PC-3 (cell line): ENCODE measurements around the gene SLC25A21. TPM values are rescaled to one million over a fixed set of nuclear protein-coding genes. Genes with fewer than 3 reads are reported as not detected.

Source experiments
- ATAC-seq: fragments of 200-7000 bp; cut with Tn5 transposase; 2 replicates; pipeline ENCODE4 v1.9.1; 2020; ENCODE audit warnings: mild to moderate bottlenecking, moderate library complexity
- BruUV-seq: library from RNA; stranded (reverse); fragments of 400-500 nt; replicated peaks from 2 replicates; lab custom pipeline; 2021; lab: Mats Ljungman, UMichigan
- CTCF ChIA-PET: fragments of 300-600 bp; sonication (Branson Sonifier 250); formaldehyde crosslinking; loops from one replicate; lab custom pipeline; 2022; ENCODE audit warnings: antibody characterized with exemption; lab: Charles Lee
- POLR2A ChIA-PET: fragments of 300-600 bp; sonication (Branson Sonifier 250); formaldehyde crosslinking; loops from one replicate; lab custom pipeline; 2022; ENCODE audit warnings: antibody characterized with exemption; ENCODE audit not compliant: unreplicated experiment; lab: Charles Lee
- DNase-seq: peaks from one replicate; pipeline ENCODE4 v3.0.0-alpha.2; 2015
- H2AFZ ChIP-seq: fragments of 300-600 bp; sonication (generic); 2 replicates; pipeline ENCODE4 v1.6.0; 2016; ENCODE audit warnings: antibody characterized with exemption, low read length
- H3F3A ChIP-seq: fragments of 300-600 bp; sonication (generic); one replicate; pipeline ENCODE4 v1.6.0; 2017; ENCODE audit warnings: antibody characterized with exemption, low read length, control low read depth, mild to moderate bottlenecking; ENCODE audit not compliant: unreplicated experiment
- H3K27ac ChIP-seq: fragments of 300-600 bp; sonication (generic); 2 replicates; pipeline ENCODE4 v1.5.1; 2016; ENCODE audit warnings: mild to moderate bottlenecking, low read length
- H3K27me3 ChIP-seq: fragments of 300-600 bp; sonication (generic); 2 replicates; pipeline ENCODE4 v1.6.1; 2016; ENCODE audit warnings: low read length, mixed read lengths
- H3K36me3 ChIP-seq: fragments of 300-600 bp; sonication (generic); 2 replicates; pipeline ENCODE4 v1.6.1; 2016; ENCODE audit warnings: low read depth, mixed run types, low read length, mixed read lengths
- H3K4me1 ChIP-seq: fragments of 300-600 bp; sonication (generic); 2 replicates; pipeline ENCODE4 v1.5.1; 2016; ENCODE audit warnings: low read length; ENCODE audit not compliant: insufficient read depth
- H3K4me2 ChIP-seq: fragments of 300-600 bp; sonication (generic); 2 replicates; pipeline ENCODE4 v1.6.0; 2016; ENCODE audit warnings: low read length
- H3K4me3 ChIP-seq: fragments of 300-600 bp; sonication (generic); 2 replicates; pipeline ENCODE4 v1.5.1; 2016; ENCODE audit warnings: mild to moderate bottlenecking, low read length, mixed read lengths
- H3K79me2 ChIP-seq: fragments of 300-600 bp; sonication (generic); 2 replicates; pipeline ENCODE4 v1.6.1; 2017; ENCODE audit warnings: low read length, mixed read lengths
- H3K9ac ChIP-seq: fragments of 300-600 bp; sonication (generic); 2 replicates; pipeline ENCODE4 v1.6.0; 2016; ENCODE audit warnings: mild to moderate bottlenecking, low read length
- H3K9me2 ChIP-seq: fragments of 300-600 bp; sonication (generic); replicated peaks from 2 replicates; pipeline ENCODE4 v1.6.1; 2016; ENCODE audit warnings: mixed run types, low read length, mixed read lengths
- H3K9me3 ChIP-seq: fragments of 300-600 bp; sonication (generic); 2 replicates; pipeline ENCODE4 v1.6.1; 2016; ENCODE audit warnings: low read length, mixed read lengths
- H4K20me1 ChIP-seq: fragments of 300-600 bp; sonication (generic); 2 replicates; pipeline ENCODE4 v1.6.1; 2016; ENCODE audit warnings: low read length, mixed read lengths
- EZH2 ChIP-seq: fragments of 300-600 bp; sonication (generic); IDR thresholded peaks from one replicate; pipeline ENCODE4 v1.6.1; 2017; ENCODE audit warnings: antibody characterized with exemption, mild to moderate bottlenecking, low read length; ENCODE audit not compliant: unreplicated experiment
- EZH2phosphoT487 ChIP-seq: fragments of 300-600 bp; sonication (generic); IDR thresholded peaks from 2 replicates; pipeline ENCODE4 v1.6.1; 2018; ENCODE audit warnings: mild to moderate bottlenecking, antibody characterized with exemption, low read length, borderline replicate concordance
- intact Hi-C: fragments of 100-400 bp; cut with micrococcal nuclease; formaldehyde crosslinking; loops from 2 replicates; pipeline ENCODE4 v1.9.0; 2023
- total RNA-seq: library from RNA; depleted of rRNA; stranded (reverse); fragments of >200 nt; gene quantifications from 2 replicates; pipeline ENCODE4 v1.2.3, GENCODE V29; 2014
- TF ChIP-seq, protein P1 (sequence below): fragments of 300-600 bp; sonication (generic); conservative IDR thresholded peaks from 2 replicates; pipeline ENCODE4 v1.5.1; 2017; ENCODE audit warnings: antibody characterized with exemption, low read depth, mild to moderate bottlenecking, low read length

SLC25A21 gene
- total RNA-seq, 1 experiment from 2014 or later, result 0.87 TPM

DNA sequence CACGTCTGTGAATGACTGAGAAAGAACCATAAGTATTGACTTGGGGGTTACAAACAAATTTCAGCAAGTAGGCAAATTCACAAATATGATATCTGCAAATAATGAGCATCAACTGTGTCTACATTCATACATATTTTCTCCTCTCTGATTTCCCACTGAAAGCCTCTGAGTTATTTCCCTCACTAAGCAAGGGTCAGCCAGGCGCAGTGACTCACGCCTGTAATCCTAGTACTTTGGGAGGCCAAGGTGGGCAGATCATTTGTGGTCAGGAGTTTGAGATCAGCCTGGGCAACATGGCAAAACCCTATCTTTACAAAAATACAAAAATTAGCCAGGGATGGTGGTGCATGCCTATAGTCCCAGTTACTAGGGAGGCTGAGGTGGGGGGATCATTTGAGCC is 80.8 kb downstream of the SLC25A21 start:
- no TSS peak for BruUV-seq

DNA sequence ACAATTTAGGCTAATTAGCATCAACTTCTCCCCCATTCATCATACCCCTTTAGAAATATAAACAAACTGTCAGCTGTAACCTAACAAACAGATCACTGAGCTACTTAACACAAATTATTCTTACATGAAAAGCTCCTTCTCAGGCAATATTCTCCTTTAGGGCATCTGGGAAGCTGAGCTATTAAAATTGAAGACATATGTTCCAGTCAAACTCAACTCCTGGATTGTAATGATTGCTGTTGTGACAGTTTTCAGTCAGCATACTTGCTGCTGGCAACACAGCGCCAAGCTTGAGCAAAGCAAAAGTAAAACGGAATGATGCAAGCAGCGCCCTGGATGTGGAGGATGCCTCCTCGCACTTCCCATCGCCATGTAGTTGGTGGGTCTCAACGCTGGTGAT is 82.4 kb downstream of the SLC25A21 start:
- DNase-seq, result no peak
- no peaks in the 10 kb centered on the region for H3K79me2 ChIP-seq
- H3K36me3 ChIP-seq, result no peaks in the 10 kb centered on the region

More for the DNA sequence above, 80.8 kb downstream of the SLC25A21 start:
- Histone ChIP-seq H3K4me1 (no peaks in the 10 kb centered on the region), H3K4me3 (no peak overlapping the region), H3K79me2 (no peaks in the 10 kb centered on the region), H3K9me2 (no peaks in the 10 kb centered on the region), H3F3A (no peaks in the 10 kb centered on the region), H4K20me1 (no peaks in the 10 kb centered on the region), H3K9me3 (no peaks in the 10 kb centered on the region), H3K27ac (no peak overlapping the region), H3K27me3 (no peaks in the 10 kb centered on the region), H3K4me2 (no peak overlapping the region), H3K36me3 (no peaks in the 10 kb centered on the region), H3K9ac (no peak overlapping the region), H2AFZ (no peak overlapping the region)
- no peak; the same call in 1 of the 2 replicates for ATAC-seq
- no peak for TF ChIP-seq EZH2phosphoT487
- TF ChIP-seq, protein P1, sequence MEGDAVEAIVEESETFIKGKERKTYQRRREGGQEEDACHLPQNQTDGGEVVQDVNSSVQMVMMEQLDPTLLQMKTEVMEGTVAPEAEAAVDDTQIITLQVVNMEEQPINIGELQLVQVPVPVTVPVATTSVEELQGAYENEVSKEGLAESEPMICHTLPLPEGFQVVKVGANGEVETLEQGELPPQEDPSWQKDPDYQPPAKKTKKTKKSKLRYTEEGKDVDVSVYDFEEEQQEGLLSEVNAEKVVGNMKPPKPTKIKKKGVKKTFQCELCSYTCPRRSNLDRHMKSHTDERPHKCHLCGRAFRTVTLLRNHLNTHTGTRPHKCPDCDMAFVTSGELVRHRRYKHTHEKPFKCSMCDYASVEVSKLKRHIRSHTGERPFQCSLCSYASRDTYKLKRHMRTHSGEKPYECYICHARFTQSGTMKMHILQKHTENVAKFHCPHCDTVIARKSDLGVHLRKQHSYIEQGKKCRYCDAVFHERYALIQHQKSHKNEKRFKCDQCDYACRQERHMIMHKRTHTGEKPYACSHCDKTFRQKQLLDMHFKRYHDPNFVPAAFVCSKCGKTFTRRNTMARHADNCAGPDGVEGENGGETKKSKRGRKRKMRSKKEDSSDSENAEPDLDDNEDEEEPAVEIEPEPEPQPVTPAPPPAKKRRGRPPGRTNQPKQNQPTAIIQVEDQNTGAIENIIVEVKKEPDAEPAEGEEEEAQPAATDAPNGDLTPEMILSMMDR, result no peak
- TF ChIP-seq EZH2, result no peak
- ChIA-PET POLR2A (no interaction called here), CTCF (no interaction called here)
- DNase-seq, result no peak
- intact Hi-C loops, result no loop called here

DNA sequence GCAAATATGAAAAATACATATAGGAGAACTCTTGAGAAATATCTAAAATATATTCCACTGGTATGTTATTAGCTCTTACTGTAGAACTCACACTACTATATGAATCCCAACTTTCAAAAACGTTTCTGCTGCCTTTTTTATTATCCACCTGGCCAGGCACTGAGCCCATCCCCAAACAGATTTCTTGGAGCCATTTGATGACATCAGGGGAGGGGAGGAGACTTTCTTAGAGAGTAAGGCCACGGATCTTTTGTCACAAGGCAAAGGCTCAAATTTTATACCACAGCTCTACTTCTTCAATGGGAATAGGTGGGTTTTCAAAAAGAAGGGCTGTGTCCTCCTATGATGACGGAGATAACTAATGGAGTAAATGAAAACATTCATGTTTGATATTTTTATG is 83.0 kb downstream of the SLC25A21 start:
- Histone ChIP-seq H3K9me2 (no peaks in the 10 kb centered on the region), H4K20me1 (no peaks in the 10 kb centered on the region), H3K4me3 (no peak overlapping the region), H3F3A (no peaks in the 10 kb centered on the region), H3K36me3 (no peaks in the 10 kb centered on the region), H2AFZ (no peak overlapping the region), H3K4me1 (no peaks in the 10 kb centered on the region), H3K27ac (no peak overlapping the region), H3K27me3 (no peaks in the 10 kb centered on the region), H3K4me2 (no peak overlapping the region), H3K9me3 (no peaks in the 10 kb centered on the region), H3K9ac (no peak overlapping the region), H3K79me2 (no peaks in the 10 kb centered on the region)
- no TSS peak for BruUV-seq
- intact Hi-C loops, result no loop called here
- ATAC-seq, result no peak
- TF ChIP-seq, protein P1, result no peak
- no peak for TF ChIP-seq EZH2
- TF ChIP-seq EZH2phosphoT487, result no peak
- CTCF ChIA-PET, result no interaction called here
- POLR2A ChIA-PET, result no interaction called here
- DNase-seq, result no peak

More for the DNA sequence above, 82.4 kb downstream of the SLC25A21 start:
- TF ChIP-seq EZH2 (no peak), EZH2phosphoT487 (no peak)
- TF ChIP-seq, protein P1, result no peak
- Histone ChIP-seq H3K4me2 (no peak overlapping the region), H3K4me1 (no peaks in the 10 kb centered on the region), H3K9ac (no peak overlapping the region), H3K4me3 (no peak overlapping the region), H3F3A (no peaks in the 10 kb centered on the region), H4K20me1 (no peaks in the 10 kb centered on the region), H2AFZ (no peak overlapping the region), H3K27me3 (no peaks in the 10 kb centered on the region), H3K27ac (no peak overlapping the region), H3K9me2 (no peaks in the 10 kb centered on the region), H3K9me3 (no peaks in the 10 kb centered on the region)
- intact Hi-C loops, result no loop called here
- ChIA-PET CTCF (no interaction called here), POLR2A (no interaction called here)
- no peak for ATAC-seq
- no TSS peak for BruUV-seq
